HepG2 (cell line): ENCODE results near the gene PRKAB1. TPM values are rescaled to one million over a fixed set of nuclear protein-coding genes. Genes with fewer than 3 reads are reported as not detected.
A peak's percentile ranks its signal among the peaks of the same experiment; 100 is the strongest.

Source experiments
- BRD4 ChIP-seq: sonication (generic); formaldehyde crosslinking; IDR thresholded peaks from 2 replicates; pipeline ENCODE4 v1.4.0; 2020; ENCODE audit warnings: missing genetic modification reagents
- DR1 ChIP-seq: sonication (generic); formaldehyde crosslinking; IDR thresholded peaks from 2 replicates; pipeline ENCODE4 v1.8.0; 2021; ENCODE audit warnings: mild to moderate bottlenecking, missing genetic modification reagents, inconsistent platforms
- FOXK2 ChIP-seq: fragments of 450-650 bp; IDR thresholded peaks from 2 replicates; pipeline ENCODE4 v1.6.1; 2016
- MYNN ChIP-seq: sonication (generic); formaldehyde crosslinking; IDR thresholded peaks from 2 replicates; pipeline ENCODE4 v1.4.0; 2020; ENCODE audit warnings: mild to moderate bottlenecking, low read depth, missing genetic modification reagents
- MZF1 ChIP-seq: sonication (generic); formaldehyde crosslinking; IDR thresholded peaks from 2 replicates; pipeline ENCODE4 v1.8.1; 2023; ENCODE audit warnings: mild to moderate bottlenecking, missing genetic modification reagents, borderline replicate concordance
- PCBP2 ChIP-seq: fragments of 200-400 bp; formaldehyde crosslinking; optimal IDR thresholded peaks from 2 replicates; pipeline ENCODE3; 2018; ENCODE audit warnings: low read length, low read depth; ENCODE audit not compliant: poor library complexity, severe bottlenecking
- POGZ ChIP-seq: sonication (generic); formaldehyde crosslinking; IDR thresholded peaks from 2 replicates; pipeline ENCODE4 v1.4.0; 2020; ENCODE audit warnings: mild to moderate bottlenecking, missing genetic modification reagents
- RAD21 ChIP-seq: fragments of 450-650 bp; formaldehyde crosslinking; IDR thresholded peaks from 2 replicates; pipeline ENCODE4 v1.5.0; 2020; ENCODE audit warnings: mild to moderate bottlenecking
- SCMH1 ChIP-seq: sonication (generic); formaldehyde crosslinking; IDR thresholded peaks from 2 replicates; pipeline ENCODE4 v1.9.0; 2021; ENCODE audit warnings: missing genetic modification reagents, mild to moderate bottlenecking, borderline replicate concordance
- SP2 ChIP-seq: sonication (generic); formaldehyde crosslinking; IDR thresholded peaks from 2 replicates; pipeline ENCODE4 v1.5.1; 2020; ENCODE audit warnings: mild to moderate bottlenecking, missing genetic modification reagents
- TARDBP ChIP-seq: sonication (generic); formaldehyde crosslinking; IDR thresholded peaks from 2 replicates; pipeline ENCODE4 v1.8.0; 2022; ENCODE audit warnings: mild to moderate bottlenecking, missing genetic modification reagents
- TOPORS ChIP-seq: sonication (generic); formaldehyde crosslinking; IDR thresholded peaks from 2 replicates; pipeline ENCODE4 v1.8.0; 2023; ENCODE audit warnings: mild to moderate bottlenecking, missing genetic modification reagents
- polyA plus RNA-seq, 8 experiments: library from polyadenylated mRNA; depleted of rRNA in 3 of 8; stranded (reverse) in 7 of 8; unstranded in 1 of 8; fragments of >200 nt; fragmentation: Illumina TruSeq in 4 of 8; extraction: Trizol in 4 of 8; gene quantifications; 2 replicates each; pipeline versions ENCODE4 v1.2.1 to v1.2.3, GENCODE V29; 2011 to 2016; ENCODE audit warnings: low read depth in 4 of 8, missing spikeins in 1 of 8, mixed read lengths in 1 of 8; ENCODE audit not compliant: insufficient read depth in 1 of 8
- total RNA-seq, 5 experiments: library from RNA; depleted of rRNA; stranded (reverse); fragments of >200 nt; fragmentation: Illumina TruSeq; extraction: Trizol; gene quantifications; 2 replicates each; pipeline ENCODE4 v1.2.3, GENCODE V29; 2016; ENCODE audit warnings: low read depth in 1 of 5
- TF ChIP-seq, protein P1 (sequence below): sonication (generic); formaldehyde crosslinking; IDR thresholded peaks from 2 replicates; pipeline ENCODE4 v1.4.0; 2020; ENCODE audit warnings: missing genetic modification reagents
- TF ChIP-seq, protein P2 (sequence below): sonication (generic); formaldehyde crosslinking; IDR thresholded peaks from 2 replicates; pipeline ENCODE4 v1.5.1; 2020; ENCODE audit warnings: mild to moderate bottlenecking, missing genetic modification reagents, borderline replicate concordance
- TF ChIP-seq, protein P3 (sequence below): sonication (generic); formaldehyde crosslinking; IDR thresholded peaks from 2 replicates; pipeline ENCODE4 v1.9.0; 2021; ENCODE audit warnings: missing genetic modification reagents, borderline replicate concordance
- TF ChIP-seq, protein P4 (sequence below): sonication (generic); formaldehyde crosslinking; IDR thresholded peaks from 2 replicates; pipeline ENCODE4 v1.5.0; 2020; ENCODE audit warnings: mild to moderate bottlenecking, missing genetic modification reagents

PRKAB1 gene
- total and polyA plus RNA-seq, 2 of the 13 experiments (the other 11 are each of a cell fraction or from before 2014, with no cell fraction given) = 28.4 to 35.5 TPM

DNA sequence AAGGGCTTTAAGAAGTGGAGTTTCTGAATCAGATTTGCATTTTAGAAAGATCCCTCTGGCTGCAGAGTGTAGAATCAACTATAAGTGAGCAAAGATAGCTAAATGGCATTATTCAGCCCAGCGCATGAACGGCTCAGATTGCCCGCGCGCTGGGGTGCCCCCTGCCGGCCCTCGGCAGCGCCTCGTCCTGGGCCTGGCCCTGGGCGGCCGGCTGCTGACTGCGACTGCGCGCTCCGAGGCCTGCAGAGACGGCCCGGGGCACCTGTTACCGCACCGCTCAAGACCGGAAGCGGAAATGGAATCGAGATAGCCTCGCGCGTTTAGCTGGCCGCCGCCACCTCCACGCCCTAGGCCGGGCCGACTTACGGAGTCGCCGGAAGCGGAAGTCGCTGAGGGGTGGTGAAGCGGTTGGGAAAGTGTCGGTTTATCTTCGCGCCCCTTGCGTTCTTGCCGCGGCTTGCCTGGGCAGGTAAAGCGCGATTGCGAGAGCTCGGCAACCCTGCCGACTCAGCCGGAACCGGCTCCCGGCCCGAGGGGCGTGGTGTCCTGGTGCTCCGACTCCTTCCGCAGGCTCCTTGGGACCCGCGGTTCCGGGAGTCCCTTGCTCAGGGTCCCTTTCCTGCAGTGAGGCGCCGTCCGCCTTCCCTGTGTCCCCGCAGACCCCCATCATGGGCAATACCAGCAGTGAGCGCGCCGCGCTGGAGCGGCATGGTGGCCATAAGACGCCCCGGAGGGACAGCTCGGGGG lies at the start of gene PRKAB1 (continued):
- TF ChIP-seq, protein P1, sequence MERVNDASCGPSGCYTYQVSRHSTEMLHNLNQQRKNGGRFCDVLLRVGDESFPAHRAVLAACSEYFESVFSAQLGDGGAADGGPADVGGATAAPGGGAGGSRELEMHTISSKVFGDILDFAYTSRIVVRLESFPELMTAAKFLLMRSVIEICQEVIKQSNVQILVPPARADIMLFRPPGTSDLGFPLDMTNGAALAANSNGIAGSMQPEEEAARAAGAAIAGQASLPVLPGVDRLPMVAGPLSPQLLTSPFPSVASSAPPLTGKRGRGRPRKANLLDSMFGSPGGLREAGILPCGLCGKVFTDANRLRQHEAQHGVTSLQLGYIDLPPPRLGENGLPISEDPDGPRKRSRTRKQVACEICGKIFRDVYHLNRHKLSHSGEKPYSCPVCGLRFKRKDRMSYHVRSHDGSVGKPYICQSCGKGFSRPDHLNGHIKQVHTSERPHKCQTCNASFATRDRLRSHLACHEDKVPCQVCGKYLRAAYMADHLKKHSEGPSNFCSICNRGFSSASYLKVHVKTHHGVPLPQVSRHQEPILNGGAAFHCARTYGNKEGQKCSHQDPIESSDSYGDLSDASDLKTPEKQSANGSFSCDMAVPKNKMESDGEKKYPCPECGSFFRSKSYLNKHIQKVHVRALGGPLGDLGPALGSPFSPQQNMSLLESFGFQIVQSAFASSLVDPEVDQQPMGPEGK = peak; percentile 9
- TF ChIP-seq DR1 (peak; percentile 80), BRD4 (CRISPR knock-in tag) (no peak), MZF1 (CRISPR knock-in tag) (no peak), PCBP2 (no peak), SP2 (CRISPR knock-in tag) (peak; percentile 54), TOPORS (CRISPR knock-in tag) (peak; percentile 59; the same call in 1 of the 2 replicates), POGZ (CRISPR knock-in tag) (peak; percentile 92), SCMH1 (CRISPR knock-in tag) (no peak), TARDBP (CRISPR knock-in tag) (peak; percentile 86), FOXK2 (no peak), MYNN (CRISPR knock-in tag) (no peak), RAD21 (peak; percentile 62; the same call in 1 of the 2 replicates)
- TF ChIP-seq, protein P2, sequence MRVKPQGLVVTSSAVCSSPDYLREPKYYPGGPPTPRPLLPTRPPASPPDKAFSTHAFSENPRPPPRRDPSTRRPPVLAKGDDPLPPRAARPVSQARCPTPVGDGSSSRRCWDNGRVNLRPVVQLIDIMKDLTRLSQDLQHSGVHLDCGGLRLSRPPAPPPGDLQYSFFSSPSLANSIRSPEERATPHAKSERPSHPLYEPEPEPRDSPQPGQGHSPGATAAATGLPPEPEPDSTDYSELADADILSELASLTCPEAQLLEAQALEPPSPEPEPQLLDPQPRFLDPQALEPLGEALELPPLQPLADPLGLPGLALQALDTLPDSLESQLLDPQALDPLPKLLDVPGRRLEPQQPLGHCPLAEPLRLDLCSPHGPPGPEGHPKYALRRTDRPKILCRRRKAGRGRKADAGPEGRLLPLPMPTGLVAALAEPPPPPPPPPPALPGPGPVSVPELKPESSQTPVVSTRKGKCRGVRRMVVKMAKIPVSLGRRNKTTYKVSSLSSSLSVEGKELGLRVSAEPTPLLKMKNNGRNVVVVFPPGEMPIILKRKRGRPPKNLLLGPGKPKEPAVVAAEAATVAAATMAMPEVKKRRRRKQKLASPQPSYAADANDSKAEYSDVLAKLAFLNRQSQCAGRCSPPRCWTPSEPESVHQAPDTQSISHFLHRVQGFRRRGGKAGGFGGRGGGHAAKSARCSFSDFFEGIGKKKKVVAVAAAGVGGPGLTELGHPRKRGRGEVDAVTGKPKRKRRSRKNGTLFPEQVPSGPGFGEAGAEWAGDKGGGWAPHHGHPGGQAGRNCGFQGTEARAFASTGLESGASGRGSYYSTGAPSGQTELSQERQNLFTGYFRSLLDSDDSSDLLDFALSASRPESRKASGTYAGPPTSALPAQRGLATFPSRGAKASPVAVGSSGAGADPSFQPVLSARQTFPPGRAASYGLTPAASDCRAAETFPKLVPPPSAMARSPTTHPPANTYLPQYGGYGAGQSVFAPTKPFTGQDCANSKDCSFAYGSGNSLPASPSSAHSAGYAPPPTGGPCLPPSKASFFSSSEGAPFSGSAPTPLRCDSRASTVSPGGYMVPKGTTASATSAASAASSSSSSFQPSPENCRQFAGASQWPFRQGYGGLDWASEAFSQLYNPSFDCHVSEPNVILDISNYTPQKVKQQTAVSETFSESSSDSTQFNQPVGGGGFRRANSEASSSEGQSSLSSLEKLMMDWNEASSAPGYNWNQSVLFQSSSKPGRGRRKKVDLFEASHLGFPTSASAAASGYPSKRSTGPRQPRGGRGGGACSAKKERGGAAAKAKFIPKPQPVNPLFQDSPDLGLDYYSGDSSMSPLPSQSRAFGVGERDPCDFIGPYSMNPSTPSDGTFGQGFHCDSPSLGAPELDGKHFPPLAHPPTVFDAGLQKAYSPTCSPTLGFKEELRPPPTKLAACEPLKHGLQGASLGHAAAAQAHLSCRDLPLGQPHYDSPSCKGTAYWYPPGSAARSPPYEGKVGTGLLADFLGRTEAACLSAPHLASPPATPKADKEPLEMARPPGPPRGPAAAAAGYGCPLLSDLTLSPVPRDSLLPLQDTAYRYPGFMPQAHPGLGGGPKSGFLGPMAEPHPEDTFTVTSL (CRISPR knock-in tag) = no peak; the same call in 1 of the 2 replicates
- TF ChIP-seq, protein P3, sequence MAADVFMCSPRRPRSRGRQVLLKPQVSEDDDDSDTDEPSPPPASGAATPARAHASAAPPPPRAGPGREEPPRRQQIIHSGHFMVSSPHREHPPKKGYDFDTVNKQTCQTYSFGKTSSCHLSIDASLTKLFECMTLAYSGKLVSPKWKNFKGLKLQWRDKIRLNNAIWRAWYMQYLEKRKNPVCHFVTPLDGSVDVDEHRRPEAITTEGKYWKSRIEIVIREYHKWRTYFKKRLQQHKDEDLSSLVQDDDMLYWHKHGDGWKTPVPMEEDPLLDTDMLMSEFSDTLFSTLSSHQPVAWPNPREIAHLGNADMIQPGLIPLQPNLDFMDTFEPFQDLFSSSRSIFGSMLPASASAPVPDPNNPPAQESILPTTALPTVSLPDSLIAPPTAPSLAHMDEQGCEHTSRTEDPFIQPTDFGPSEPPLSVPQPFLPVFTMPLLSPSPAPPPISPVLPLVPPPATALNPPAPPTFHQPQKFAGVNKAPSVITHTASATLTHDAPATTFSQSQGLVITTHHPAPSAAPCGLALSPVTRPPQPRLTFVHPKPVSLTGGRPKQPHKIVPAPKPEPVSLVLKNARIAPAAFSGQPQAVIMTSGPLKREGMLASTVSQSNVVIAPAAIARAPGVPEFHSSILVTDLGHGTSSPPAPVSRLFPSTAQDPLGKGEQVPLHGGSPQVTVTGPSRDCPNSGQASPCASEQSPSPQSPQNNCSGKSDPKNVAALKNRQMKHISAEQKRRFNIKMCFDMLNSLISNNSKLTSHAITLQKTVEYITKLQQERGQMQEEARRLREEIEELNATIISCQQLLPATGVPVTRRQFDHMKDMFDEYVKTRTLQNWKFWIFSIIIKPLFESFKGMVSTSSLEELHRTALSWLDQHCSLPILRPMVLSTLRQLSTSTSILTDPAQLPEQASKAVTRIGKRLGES (CRISPR knock-in tag) = no peak
- TF ChIP-seq, protein P4, sequence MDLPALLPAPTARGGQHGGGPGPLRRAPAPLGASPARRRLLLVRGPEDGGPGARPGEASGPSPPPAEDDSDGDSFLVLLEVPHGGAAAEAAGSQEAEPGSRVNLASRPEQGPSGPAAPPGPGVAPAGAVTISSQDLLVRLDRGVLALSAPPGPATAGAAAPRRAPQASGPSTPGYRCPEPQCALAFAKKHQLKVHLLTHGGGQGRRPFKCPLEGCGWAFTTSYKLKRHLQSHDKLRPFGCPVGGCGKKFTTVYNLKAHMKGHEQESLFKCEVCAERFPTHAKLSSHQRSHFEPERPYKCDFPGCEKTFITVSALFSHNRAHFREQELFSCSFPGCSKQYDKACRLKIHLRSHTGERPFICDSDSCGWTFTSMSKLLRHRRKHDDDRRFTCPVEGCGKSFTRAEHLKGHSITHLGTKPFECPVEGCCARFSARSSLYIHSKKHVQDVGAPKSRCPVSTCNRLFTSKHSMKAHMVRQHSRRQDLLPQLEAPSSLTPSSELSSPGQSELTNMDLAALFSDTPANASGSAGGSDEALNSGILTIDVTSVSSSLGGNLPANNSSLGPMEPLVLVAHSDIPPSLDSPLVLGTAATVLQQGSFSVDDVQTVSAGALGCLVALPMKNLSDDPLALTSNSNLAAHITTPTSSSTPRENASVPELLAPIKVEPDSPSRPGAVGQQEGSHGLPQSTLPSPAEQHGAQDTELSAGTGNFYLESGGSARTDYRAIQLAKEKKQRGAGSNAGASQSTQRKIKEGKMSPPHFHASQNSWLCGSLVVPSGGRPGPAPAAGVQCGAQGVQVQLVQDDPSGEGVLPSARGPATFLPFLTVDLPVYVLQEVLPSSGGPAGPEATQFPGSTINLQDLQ (CRISPR knock-in tag) = no peak
